GM10248 (cell line): ENCODE results near the gene MICU1.
"Not testable (repeated sequence)": the region's sequence is repeated elsewhere in the genome, so short reads cannot be mapped to it uniquely, and the experiment has no call there.

Experiments
- CTCF ChIA-PET: fragments of 300-600 bp; sonication (Branson Sonifier 250); formaldehyde crosslinking; extraction: SDS; loops from one replicate; lab custom pipeline; 2021; ENCODE audit warnings: antibody characterized with exemption; lab: Yijun Ruan, JAX
- POLR2A ChIA-PET: fragments of 350-650 bp; sonication (Branson Sonifier 250); formaldehyde crosslinking; extraction: SDS; loops from one replicate; lab custom pipeline; 2020; ENCODE audit warnings: antibody characterized with exemption; lab: Yijun Ruan, JAX
- DNase-seq: peaks from one replicate; pipeline ENCODE4 v3.0.0; 2012; ENCODE audit errors: extremely low spot score
- CTCF ChIP-seq: IDR thresholded peaks from 2 replicates; pipeline ENCODE4 v1.5.1; 2012; ENCODE audit warnings: mild to moderate bottlenecking, low read depth; ENCODE audit errors: extremely low read depth, missing control alignments, control extremely low read depth

The MICU1 gene

DNA sequence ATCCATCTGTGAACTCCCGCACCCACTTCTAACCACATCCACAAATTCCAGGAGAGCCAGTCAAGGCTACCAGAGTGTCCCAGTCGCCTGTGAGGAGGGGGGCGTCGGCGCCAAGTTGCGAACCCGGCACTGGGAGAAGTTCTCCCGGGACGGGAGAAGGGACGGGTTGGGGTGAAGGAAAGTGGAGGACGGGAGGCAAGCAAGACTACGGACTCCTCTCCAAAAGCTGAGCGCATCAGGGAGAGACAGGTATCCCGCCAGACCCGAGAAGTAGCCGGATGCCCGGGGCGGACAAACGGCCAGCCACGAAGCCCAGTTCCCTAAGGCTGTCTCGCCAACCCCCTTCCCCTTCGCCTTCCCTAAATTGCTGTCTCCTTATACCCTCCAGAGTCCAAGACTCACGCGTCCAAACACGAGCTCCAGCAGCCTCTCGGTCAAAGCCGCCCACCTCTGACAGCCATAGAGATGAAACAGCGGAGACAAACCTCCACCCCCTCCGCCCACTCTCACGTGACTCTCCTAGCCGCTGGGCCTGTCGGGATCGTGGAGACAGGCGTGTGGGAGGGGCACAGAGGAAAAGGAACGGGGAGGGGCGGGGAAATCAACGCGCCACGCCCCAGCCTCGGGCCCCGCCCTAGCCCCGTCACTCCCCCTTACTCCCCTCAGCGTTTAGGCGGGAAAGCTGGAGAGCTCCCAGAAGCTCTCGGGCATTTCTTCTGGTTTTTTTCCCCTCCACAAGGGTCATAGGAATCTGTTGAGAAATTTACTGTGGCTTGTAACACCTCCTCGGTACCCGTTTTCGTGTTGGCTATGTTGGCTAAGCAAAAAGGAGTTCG lies at the start of gene MICU1:
Gene MICU1 (minus strand): TSS at position 472 of the 836 bp plus-strand sequence. CDS start 59,286 bp downstream, outside the sequence.
- POLR2A ChIA-PET, result interaction anchor here (0.6 to 1.0 kb wide), 4 partner anchors 11 to 1091 kb away, joined by 3 to 4 read pairs (median 3); partner anchors contain the start of gene MCU
- CTCF ChIA-PET, result interaction anchor here (0.7 to 1.4 kb wide), 5 partner anchors 9 to 28 kb away, joined by 3 to 4 read pairs (median 3); no protein-coding TSS in a partner anchor
- TF ChIP-seq CTCF, result no peak
- DNase-seq, result peak; percentile 97

DNA sequence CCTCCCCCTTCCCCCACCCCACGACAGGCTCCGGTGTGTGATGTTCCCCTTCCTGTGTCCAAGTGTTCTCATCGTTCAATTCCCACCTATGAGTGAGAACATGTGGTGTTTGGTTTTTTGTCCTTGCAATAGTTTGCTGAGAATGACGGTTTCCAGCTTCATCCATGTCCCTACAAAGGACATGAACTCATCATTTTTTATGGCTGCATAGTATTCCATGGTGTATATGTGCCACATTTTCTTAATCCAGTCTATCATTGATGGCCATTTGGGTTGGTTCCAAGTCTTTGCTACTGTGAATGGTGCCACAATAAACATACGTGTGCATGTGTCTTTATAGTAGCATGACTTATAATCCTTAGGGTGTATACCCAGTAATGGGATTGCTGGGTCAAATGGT lies 48.3 kb upstream of the MICU1 start:
- CTCF ChIA-PET, POLR2A ChIA-PET, DNase-seq: not testable (repeated sequence)

GRCh38 chr10:72673280-72673679 lies 47.4 kb upstream of the MICU1 start:
- TF ChIP-seq CTCF, result no peak
- no peak for DNase-seq
- POLR2A ChIA-PET, result no interaction called here
- CTCF ChIA-PET, result no interaction called here

DNA sequence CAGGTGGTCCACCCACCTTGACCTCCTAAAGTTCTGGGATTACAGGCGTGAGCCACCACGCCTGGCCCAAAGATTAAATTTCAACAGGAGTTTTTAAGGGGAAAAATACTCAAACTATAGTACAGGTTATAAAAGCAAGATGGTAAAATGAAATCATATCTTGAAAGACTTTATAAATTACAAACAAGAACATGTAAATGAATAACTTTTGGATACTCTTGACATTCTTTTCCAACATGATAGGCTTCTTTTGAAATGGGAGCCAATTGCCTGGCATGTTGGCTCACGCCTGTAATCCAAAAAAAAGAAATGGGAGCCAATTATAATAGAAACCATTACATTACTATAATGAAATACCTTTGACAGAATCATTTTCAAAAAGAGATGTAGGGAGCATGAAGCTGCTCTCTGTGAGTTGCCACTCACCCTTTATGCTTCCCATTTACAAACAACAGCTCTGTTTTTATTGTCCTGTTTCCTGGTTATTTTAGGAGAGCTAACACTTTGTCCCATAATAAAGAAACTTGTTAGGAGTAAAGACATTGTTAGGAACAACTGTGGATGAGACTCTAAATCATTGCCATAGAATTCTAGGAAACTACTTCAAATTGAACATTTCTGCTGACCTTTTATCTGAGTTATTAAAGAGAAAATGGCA lies 41.5 kb upstream of the MICU1 start:
- CTCF ChIA-PET, result interaction anchor here (1.4 to 1.6 kb wide), 2 partner anchors 11 to 65 kb away, joined by 4 to 5 read pairs; no protein-coding TSS in a partner anchor
- no peak for TF ChIP-seq CTCF
- DNase-seq, result no peak
- POLR2A ChIA-PET, result no interaction called here

GRCh38 chr10:72665925-72666324 lies 40.0 kb upstream of the MICU1 start:
- ChIA-PET POLR2A (no interaction called here), CTCF (no interaction called here)
- no peak for DNase-seq
- TF ChIP-seq CTCF, result no peak

GRCh38 chr10:72663971-72664370 lies 38.1 kb upstream of the MICU1 start:
- POLR2A ChIA-PET, result no interaction called here
- DNase-seq, result no peak
- CTCF ChIA-PET, result interaction anchor here (2.2 kb wide), 1 partner anchor 16 kb away, joined by 5 read pairs; no protein-coding TSS in a partner anchor
- no peak for TF ChIP-seq CTCF
